Keratinocyte (primary cell): ENCODE measurements around the gene FABP7.

ENCODE experiments used
- CTCF ChIP-seq, 3 experiments: IDR thresholded peaks in 1 of 3; conservative IDR thresholded peaks in 1 of 3; optimal IDR thresholded peaks in 1 of 3; 2 replicates in 2 of 3; 3 replicates in 1 of 3; pipeline versions ENCODE3 to v1.5.1; 2011; ENCODE audit warnings: low read length in 3 of 3, mild to moderate bottlenecking in 3 of 3, moderate library complexity in 2 of 3, control low read depth in 1 of 3, inconsistent platforms in 1 of 3; ENCODE audit not compliant: insufficient read depth in 2 of 3; ENCODE audit errors: extremely low read depth in 1 of 3
- EZH2 ChIP-seq: IDR thresholded peaks from one replicate; pipeline ENCODE4 v1.6.1; 2012; ENCODE audit warnings: inconsistent platforms, mild to moderate bottlenecking, low read length, moderate library complexity

DNA sequence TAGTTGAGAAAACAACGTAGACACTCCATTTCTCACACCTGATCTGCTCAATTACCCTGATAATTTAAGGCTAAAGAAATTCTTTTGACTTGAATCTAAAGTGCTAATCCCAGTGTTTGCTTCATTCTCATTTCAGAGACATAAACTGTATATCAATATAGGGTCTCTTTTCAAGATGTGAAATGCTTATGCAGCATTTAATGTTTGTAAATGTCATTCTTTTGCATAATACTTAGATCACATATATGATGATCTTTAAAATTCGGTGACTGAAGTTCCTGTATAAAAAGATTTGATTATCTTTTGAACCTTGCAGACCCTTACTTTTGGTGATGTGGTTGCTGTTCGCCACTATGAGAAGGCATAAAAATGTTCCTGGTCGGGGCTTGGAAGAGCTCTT, 3.9 kb downstream of the FABP7 start:
- TF ChIP-seq CTCF (optimal IDR thresholded peaks at IDR 0.05 in 1 of 3, IDR thresholded peaks at IDR 0.05 in 1 of 3, conservative IDR thresholded peaks at IDR 0.05 in 1 of 3; ENCODE audit: extremely low read depth in 1 of 3, insufficient read depth in 2 of 3, low read length in 3 of 3) (no peak), EZH2 (no peak)
